T-helper 22 cell (primary cell): ENCODE results near the gene TBC1D9B.
A peak's percentile ranks its signal among the peaks of the same experiment; 100 is the strongest.

Experiments
- DNase-seq: peaks from one replicate; pipeline ENCODE4 v3.0.0-alpha.2; 2020; ENCODE audit warnings: low read depth

The TBC1D9B gene

DNA sequence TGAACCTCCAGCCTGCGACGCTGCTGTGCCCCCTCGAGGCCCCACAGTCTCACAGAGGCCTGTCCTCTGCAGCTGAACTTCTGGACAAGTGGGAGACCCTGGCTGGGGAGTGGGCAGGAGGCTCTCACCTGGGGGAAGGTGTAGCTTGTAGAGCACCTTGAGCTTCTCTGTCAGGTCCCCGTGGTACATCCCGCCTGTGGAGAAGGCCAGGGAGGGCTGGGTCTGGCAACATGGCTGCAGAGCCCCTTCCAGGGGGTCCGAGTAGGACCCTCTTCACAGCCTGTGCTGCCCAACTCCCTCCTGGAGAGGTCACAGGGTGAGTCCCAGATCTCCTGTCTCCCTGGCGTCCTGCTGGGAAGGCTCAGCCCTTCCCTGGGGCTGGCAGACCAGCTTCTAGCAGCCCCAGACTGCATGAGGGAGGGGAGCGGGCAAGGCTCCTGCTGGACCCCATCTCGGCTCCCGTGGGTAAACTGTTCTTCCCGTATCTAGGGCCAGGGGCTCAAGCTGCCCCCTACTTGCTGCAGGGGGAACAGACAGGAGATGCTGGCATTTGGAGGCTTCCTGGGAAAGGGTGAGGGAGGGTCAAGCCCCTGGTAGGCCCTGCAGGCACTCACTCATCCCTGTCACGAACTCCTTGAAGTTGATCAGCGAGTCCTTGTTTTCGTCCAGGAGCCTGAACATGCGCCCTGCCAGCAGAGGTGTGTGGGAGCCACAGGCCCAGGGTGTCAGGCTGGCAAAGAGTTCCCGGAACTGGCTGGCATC, 37.9 kb downstream of the TBC1D9B start:
- DNase-seq: no peak

DNA sequence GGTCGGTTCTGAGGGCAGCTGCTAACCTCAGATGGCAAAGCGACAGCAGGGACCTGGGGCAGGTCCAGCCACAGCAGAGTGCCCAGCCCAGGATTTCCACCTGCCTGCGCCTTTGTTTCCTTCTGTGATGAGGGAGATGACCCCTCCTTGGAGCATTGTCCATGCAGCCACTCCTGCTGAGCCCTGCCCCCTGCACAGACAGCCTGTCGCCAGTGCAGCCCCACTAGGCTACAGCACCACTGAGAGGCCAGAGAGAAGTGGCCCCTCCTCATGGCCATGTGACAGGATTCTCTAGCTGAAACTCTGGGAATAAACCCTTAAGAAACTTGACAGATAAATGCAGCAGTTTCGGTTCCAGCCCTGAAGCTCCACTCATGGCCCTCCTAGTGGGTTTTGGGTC, 38.6 kb downstream of the TBC1D9B start:
- no peak for DNase-seq

DNA sequence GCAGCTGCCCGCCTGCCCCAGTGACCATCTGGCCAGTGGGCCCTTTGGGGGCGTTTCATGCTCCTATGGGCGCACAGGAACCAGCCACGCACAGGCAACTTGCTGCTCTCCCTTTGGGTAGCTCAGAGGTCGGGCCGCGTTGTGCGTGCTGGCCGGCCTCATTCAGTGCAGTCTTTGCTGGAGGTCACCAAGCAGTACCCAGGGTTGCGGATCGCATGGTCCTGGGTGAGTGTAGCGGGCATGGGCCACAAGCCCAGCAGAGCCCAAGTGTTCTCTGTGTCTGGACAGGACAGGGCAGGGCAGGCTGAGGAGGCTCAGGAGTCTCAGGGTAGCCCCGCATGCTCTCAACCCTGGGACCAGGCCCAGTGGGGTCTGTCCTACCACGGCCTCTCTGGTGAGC, 39.2 kb downstream of the TBC1D9B start:
- no peak for DNase-seq

DNA sequence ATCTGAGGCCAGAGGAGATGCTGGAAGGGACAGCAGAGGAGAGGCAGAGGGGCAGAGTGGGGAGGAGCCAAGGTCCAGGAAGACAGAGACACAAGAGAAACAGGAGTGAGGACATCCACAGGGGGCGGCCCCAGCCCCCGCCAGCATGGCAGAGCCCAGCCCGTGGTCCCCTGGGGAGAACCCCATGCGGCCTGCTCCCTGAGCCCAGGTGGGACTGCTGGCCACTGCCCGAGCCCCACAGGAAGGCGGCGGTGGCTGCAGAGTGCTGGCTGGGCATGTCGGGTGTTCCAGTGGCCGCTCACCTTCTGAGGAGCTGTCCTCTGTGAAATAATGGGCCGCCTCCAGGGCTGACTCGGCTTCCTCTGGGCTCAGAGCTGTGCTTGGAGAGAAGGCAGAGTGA, 40.2 kb downstream of the TBC1D9B start:
- DNase-seq: no peak

DNA sequence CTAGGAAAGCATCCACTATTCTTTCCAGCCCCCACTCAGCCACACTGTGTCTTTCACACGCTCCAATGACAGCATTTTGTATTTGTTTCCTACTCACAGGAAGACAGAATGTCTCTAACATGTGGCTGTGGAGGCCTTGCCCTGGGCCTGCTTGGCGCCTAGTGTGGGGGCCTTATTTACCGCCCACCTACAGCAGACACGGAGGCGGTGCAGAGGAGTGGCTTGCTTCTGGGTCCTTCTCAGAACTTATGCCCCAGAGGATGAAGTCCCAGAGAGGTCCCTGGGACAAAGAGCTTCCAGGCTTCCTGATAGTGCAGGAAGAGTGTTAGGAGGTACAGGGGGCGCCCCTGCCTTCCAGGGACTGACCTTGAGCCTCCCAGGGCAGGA, 40.6 kb downstream of the TBC1D9B start:
- no peak for DNase-seq

DNA sequence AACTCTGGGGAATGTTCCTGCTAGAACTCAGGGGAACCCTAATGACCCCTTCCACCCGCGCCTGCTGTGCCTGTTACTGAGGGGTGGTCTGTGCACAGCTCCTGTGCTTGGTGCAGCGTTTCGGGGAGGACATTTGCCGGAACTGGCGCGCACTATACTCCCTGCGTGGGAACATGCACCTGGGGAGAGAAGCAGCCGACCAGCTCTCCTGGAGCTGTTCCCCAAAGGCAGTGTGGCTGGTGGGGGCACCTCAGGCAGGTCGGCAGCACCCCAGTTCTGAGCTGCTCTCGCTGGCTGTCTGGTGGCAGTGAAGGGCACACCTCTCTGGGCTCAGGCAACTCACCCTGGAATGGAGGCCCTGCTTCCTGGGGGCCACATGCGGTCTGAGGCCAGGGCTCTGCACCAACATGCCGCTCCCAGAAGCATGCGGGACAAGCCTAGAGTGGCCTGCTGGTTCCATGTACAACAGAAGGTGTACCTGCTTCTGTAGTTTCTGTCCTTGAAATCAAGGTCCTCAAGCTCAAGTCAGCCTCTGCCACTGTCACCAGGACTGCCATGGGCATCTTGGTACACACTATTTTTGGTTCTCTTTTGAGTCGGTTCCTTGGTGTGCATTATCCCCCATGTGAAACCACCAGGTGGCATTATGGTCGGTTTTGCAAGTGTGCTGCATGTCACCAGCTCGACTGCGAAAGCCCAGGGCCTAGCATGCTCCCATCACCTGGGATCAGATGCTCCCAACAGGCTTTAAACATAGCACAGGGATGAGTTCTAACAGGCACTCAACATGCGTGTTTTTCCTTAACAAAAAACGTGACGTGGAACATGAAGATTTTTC, 41.2 kb downstream of the TBC1D9B start:
- no peak for DNase-seq

DNA sequence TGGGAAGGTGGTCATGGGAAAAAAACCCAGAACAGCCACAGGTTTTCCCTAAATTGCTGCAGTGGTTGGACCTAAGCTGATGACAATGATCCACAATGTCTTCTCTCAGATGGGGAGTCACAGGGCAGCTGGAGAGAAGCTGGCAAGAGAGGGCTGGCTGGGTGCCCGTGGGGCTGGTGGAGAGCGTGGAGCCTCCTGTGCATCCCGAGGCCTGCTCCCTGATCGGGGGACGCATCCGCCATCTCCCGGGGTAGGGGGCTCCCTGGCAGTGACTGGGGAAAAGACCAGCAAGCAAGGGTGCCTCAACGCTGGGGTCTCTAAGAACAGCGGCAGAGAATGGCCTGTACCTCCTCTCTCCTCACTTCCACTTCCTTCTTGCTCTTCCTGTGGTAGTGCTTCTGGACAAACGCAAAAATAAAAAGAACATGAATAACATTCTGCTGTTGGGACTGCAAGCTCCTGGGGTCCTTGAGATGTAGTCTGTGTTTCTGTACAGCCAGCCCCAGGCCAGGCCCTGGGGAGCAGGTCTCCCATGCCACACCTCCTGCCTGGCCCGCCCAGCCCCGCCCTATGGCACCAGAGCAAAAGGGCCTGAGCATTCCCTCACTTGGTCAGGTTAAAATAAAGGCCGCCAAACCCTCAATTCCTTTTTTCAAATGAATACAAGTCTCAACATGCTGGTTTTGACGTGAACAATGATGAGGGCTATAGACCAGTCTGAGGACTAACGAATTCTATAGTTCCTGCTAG, 42.0 kb downstream of the TBC1D9B start:
- no peak for DNase-seq

DNA sequence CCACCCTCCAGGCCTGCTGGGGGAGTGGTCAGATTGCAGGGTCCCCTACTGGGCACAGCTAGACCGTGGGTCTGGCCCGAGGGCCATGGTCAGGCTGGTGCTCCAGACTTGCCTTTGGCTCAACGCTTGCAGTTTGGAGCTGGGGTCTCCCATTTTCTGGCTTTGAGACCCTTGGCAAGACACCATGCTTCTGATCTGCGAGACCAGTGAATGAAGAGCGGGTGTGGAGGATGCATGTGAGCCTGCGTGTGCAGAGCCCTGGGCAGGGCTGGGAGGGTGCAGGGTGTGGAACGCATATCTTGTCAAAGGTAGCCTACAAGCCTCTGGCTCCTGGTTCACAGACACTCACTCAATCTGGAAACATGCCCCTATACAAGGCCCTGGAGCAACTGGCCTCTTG, 43.0 kb downstream of the TBC1D9B start:
- no peak for DNase-seq

DNA sequence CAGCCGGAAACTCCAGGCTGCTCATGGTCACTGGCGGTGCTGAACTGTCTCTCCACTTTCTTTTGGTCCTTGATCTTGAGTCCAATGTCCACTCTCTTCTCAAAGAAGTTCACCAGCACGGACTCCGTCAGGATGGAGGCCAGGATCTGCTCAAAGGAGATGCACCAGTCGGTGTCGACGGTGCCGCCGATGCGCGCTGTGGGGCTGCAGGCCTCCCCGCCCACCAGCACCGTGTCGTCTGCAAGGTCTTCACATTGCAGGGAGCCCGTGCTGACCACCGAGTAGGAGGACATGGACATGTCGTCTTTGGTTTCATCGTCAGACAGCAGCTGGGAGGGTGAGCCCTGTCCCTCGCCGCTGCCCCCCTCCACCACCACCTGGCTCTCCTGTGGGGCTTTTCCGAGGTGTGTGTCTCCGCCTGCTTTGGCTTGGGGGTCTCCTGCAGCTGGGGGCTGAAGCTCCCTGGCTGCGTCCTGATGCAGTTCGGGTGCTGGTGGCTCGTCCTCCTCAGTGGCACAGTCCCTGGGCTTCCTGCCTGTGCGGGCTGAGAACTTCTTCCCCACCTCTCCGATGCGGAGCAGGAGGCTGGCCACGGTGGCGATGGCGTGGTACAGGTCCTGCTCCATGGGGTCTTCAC, 44.1 kb downstream of the TBC1D9B start:
- DNase-seq: no peak

DNA sequence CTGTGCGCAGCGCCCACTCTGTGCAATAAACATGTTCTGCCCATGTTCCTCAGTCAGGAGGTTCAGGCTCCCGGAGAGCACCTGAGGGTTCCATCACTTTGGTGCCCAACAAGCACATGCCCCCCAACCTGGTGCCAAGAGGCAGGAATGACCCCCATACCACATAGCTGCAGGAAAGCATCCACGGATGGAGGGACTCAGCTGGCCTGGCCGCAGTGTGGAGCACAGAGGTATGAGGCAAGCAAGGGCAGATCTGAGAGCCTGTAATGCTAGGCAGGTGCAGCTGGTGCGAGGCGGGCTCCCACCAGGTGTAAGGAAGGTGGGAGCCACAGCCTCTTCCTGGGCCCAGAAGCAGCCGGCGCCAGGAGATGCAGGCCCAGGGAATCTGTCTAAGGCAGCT, 44.8 kb downstream of the TBC1D9B start:
- no peak for DNase-seq

DNA sequence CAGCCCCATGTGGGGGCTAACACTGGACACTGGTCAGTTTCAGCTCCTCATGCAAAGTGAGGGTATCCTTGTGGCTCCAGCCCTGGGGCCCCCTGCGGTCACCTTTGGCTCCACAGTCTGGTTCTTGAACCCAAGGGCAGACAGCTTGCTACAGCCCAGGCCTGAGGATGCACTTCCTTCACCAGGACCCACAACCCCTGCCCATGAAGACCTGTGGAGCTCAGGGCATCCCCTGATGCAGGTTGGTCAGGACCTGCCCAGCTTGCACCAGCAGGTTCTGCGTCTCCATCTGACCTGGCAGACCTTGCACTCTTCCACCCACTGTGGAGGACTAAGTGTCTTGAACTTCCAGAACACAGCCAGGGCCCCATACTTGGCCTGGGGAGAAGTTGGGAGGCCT, 45.4 kb downstream of the TBC1D9B start:
- no peak for DNase-seq

DNA sequence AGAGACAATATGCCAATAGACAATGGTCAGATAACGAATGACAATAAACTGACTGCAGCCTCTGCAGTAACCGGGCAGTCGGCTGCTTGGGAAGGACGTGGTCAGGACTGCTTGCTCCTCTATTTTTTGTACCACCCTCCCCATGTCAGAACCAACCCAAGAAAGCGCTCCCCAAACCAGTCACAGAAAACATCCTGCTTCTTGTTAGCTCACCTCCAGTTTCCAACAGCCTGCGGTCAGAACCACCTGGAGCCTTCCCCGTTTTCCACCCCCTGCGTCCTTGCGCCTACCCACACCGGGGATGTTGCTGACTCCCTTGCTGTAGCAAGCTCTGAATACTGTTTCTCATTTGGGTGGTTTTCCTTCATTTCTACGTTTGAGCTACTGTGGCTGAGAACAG, 47.4 kb downstream of the TBC1D9B start:
- no peak for DNase-seq

DNA sequence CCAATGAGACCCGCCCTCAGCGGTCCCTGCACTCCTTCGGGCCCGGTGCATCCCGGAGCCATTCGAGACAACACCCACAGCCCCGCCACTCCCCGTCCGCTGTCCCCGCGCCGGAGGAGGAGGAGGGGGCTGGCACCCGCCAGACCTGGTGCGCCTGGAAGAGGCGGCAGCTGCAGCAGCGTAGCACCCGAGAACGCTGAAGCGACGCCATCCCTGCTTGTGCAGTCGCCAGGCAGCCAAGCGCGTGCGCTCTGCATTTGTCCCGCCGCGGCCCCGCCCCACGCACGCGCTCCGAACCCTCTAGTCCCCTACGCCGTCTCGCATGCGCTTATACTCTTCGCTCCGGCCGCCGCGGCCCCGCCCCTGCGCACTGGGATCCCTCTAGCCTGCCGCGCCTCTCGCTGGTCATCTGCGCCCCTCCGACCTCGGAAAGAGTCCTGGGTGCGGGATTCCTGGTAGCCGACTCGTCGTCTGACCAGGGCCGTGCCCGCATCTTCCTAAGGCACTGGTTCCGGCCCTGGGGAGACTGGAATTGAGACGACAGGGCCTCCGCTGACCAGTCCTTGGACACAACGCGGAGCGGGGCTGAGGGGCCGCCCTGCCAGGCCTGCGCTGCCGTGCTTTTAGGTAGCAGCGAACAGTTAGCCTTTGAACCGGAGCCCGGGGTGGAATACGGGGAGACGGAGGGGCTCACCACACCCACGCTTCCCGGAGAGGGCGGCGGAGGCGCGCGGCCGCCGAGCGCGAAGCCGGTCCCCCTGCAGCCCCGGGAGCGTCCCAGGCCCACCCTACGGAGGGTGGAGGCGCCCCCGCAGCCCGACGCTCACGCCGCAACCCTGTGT, 48.9 kb downstream of the TBC1D9B start, which contains the start of gene MRNIP:
Gene MRNIP (minus strand): TSS at position 232 of the 842 bp plus-strand sequence. CDS start 21 bp downstream, at position 211.
- peak; percentile 76 for DNase-seq

DNA sequence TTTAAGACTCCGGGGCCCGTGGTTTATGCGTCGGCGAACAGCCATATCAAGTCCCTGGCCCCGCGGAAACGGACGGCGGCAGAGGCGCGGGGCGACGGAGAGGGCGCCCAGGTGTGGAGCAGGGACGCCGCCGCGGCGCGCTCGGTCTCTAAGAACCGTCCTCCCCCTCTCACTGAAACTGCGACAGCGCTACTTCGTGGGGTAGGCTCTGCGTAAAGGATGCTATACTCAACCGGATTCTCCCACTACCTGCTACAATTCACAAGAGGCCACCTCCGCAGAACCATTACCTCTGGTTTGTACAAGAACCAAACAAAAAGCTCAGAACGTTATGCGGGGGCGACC, 49.5 kb downstream of the TBC1D9B start:
- DNase-seq: peak; percentile 13

DNA sequence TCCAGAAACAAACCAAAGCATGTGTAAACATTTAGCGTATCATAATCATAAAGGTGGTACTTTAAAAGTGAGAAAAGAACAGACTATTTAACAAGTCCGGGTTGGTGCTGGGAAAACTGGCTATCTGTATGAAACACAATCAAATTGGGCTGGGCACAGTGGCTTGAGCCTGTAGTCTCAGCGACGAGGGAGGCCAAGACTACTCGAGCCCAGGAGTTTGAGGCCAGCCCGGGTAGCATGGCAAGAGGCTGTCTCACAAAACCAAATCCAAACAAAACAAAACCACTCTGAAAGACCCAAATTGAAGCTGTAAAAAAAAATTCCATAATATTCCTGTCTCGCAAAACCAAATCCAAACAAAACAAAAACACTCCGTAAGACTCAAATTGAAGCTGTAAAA, 53.3 kb downstream of the TBC1D9B start:
- no peak for DNase-seq

DNA sequence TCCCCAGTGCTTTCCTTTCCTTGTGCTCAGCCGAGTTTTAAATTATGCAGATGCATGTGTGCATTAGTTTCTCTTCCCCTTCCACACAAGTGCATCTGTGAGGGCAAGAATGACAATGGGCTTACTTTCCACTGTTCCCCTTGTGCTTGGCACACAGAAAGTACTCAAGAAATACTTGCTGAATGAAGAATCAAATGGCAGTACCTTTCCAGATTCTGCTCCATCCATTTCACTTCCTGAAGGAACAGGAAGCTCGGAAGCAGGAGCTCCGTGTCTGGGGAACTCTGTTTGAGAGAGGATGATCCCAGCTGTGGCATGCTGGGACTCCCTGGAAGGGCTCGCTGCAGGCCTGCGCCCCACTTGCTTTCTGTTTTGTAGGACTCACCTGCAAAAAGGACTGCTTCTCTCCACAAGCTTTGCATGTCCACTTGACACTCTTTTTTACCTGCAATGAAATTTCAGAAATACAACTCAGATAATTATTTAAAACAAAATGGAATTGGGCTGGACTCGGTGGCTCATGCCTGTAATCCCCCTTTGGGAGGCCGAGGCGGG, 54.6 kb downstream of the TBC1D9B start:
- no peak for DNase-seq

DNA sequence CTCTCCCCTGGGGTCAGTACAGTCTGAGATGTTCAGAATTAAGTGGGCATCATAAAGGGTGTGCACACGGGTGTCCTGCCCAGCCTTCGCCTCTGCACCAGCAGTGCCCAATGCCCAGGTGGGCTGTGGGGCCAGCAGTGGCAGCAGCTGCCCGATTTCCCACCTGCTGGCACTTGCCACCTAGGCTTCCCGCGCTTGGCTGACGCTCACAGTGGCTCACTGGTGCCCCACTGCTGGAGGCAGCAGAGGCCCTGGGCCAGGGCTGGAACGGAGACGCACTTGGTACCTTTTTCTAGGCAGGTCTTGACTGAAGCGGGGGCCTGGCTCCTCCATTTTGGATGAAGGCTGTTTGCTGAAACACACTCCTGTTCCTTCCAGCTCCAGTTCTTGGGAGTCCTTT, 66.1 kb downstream of the TBC1D9B start:
- DNase-seq: no peak

DNA sequence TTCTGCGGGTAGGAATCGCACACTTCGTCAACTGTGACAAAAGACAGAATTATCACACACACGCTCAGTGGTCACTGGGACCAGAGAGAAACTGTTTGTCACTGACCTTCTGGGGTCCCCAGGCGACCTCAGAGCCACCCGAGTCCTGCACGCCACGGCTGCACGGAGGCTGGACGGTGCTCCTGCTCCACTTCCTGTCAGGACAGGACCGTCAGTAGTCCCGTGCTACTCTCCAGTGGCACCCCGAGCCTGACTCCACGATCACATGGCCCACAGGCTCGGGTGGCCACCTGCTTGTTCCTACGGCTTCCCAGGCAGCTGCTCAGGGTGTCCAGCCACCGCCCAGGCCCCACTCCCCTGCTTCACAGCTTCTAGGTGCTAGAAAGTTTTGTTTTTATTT, 66.9 kb downstream of the TBC1D9B start:
- no peak for DNase-seq

DNA sequence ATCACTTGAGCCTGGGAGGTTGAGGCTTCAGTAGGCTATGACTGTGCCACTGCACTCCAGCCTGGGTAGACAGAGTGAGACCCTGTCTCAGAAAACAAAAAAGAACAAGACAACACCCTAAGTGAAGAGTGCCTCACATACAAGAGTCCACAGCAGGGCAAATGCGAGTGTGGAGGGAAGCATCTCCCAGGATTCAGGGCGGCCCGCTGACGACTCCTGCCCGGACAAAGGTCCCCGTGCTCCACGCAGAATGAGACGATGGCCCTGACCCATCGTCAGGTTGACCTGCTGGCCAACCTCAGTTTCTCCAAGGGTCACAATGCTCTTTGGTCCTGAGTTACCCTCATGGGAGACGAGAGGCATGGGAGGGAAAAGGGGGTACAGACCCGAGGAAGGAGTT, 67.4 kb downstream of the TBC1D9B start:
- DNase-seq: no peak

DNA sequence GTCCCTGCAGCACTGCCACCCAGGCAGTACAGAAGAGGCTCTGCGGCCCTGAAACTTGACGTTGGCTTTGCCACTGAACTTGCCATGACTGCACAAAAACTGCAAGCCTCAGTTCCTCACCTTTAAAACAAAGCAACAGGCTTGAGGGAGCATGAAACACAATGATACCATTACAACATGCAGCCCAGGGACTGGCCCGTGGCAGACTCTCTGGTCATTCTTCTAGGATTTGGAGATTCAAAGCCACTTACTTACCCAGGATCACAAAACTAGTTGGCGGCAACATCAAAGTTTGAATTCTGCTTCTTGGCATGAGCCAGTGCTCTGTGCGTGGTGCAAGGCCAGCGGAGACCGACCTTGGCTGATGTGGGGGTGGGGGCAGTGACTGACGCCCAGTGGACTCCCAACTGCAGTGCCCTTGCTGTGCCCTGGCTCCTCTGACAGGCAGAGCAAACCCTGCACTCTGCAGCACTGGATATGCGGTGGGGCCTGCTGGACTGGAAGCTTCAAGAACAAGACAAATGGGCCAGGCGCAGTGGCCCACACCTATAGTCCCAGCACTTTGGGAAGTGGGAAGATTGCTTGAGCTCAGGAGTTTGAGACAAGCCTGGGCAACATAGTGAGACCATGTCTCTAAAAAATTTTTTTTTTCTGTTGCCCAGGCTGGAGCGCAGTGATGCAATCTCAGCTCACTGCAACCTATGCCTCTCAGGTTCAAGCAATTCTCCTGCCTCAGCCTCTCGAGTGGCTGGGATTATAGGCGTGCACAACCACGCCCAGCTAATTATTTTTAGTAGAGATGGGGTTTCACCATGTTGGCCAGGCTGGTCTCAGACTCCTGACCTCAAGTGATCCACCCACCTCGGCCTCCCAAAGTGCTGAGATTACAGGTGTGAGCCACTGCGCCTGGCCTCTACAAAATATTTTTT, 68.1 kb downstream of the TBC1D9B start:
- DNase-seq: no peak
